ENCODE data around the gene ABCA3. TPM values are rescaled to one million over a fixed set of nuclear protein-coding genes. Genes with fewer than 3 reads are reported as not detected.

Gene ABCA3
- total RNA-seq, 1 experiment from 2014 or later, result 7.6 TPM

- Mint-ChIP-seq H3K27ac (ENCODE audit: unreplicated experiment) (no peak overlapping the region), H3K4me1 (ENCODE audit: low read depth, unreplicated experiment) (no peaks in the 10 kb centered on the region), H3K4me3 (ENCODE audit: low read depth, unreplicated experiment) (no peak overlapping the region), H3K9me3 (ENCODE audit: low read depth, unreplicated experiment) (no peaks in the 10 kb centered on the region), H3K27me3 (ENCODE audit: unreplicated experiment) (peaks cover 6% of the 10 kb centered on the region), H3K36me3 (ENCODE audit: insufficient read depth, unreplicated experiment) (peaks cover 5% of the 10 kb centered on the region)
- DNase-seq, result no peak
- CTCF ChIA-PET, result interaction anchor here (1.2 kb wide), 1 partner anchor 126 kb away, joined by 3 read pairs; no protein-coding TSS in a partner anchor
- no peak for TF ChIP-seq CTCF (IDR thresholded peaks at IDR 0.05; ENCODE audit: unreplicated experiment)
- intact Hi-C loops (cut with micrococcal nuclease; ENCODE audit: unreplicated experiment), result no loop called here
- BruUV-seq (replicated peaks), result no TSS peak
Measured at GRCh38 chr16:2288726-2289125, 51.8 kb downstream of the ABCA3 start.

- Mint-ChIP-seq H3K4me1 (ENCODE audit: low read depth, unreplicated experiment) (no peaks in the 10 kb centered on the region), H3K27ac (ENCODE audit: unreplicated experiment) (no peak overlapping the region), H3K36me3 (ENCODE audit: insufficient read depth, unreplicated experiment) (peaks cover 5% of the 10 kb centered on the region), H3K4me3 (ENCODE audit: low read depth, unreplicated experiment) (no peak overlapping the region), H3K9me3 (ENCODE audit: low read depth, unreplicated experiment) (no peaks in the 10 kb centered on the region), H3K27me3 (ENCODE audit: unreplicated experiment) (peaks cover 13% of the 10 kb centered on the region)
- no peak for DNase-seq
- no peak for TF ChIP-seq CTCF (IDR thresholded peaks at IDR 0.05; ENCODE audit: unreplicated experiment)
- no TSS peak for BruUV-seq (replicated peaks)
- CTCF ChIA-PET, result interaction anchor here (1.2 kb wide), 1 partner anchor 126 kb away, joined by 3 read pairs; no protein-coding TSS in a partner anchor
- intact Hi-C loops (cut with micrococcal nuclease; ENCODE audit: unreplicated experiment), result no loop called here
Measured at GRCh38 chr16:2287916-2288547, 52.5 kb downstream of the ABCA3 start.

DNA sequence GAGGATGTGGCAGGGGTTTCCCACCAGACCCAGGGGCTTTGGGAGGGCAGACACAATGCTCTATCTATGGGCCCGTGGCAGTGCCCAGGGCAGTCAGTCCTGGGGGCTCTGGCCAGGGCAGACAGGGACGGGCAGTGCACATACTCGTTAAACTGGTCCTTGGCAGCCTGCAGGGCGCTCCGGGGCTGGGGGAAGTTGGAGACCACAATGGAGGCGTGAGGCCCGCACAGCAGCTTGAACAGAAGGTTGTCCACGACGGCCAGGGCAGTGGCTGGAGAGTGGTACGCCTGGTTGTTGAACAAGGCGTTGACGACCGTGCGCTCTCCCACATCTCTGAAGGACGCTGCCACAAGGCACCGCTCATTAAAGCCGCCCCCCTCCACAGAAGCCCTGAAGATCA, 54.0 kb downstream of the ABCA3 start:
- no TSS peak for BruUV-seq (replicated peaks)
- no peaks in the 10 kb centered on the region for H3K9me3 Mint-ChIP-seq (ENCODE audit: low read depth, unreplicated experiment)
- H3K4me1 Mint-ChIP-seq (ENCODE audit: low read depth, unreplicated experiment), result no peaks in the 10 kb centered on the region
- no peak for TF ChIP-seq CTCF (IDR thresholded peaks at IDR 0.05; ENCODE audit: unreplicated experiment)
- CTCF ChIA-PET, result no interaction called here
- intact Hi-C loops (cut with micrococcal nuclease; ENCODE audit: unreplicated experiment), result no loop called here
- DNase-seq, result no peak
- no peak overlapping the region for H3K4me3 Mint-ChIP-seq (ENCODE audit: low read depth, unreplicated experiment)
- H3K27ac Mint-ChIP-seq (ENCODE audit: unreplicated experiment), result no peak overlapping the region
- H3K36me3 Mint-ChIP-seq (ENCODE audit: insufficient read depth, unreplicated experiment), result peaks cover 5% of the 10 kb centered on the region
- peaks cover 13% of the 10 kb centered on the region for H3K27me3 Mint-ChIP-seq (ENCODE audit: unreplicated experiment)

DNA sequence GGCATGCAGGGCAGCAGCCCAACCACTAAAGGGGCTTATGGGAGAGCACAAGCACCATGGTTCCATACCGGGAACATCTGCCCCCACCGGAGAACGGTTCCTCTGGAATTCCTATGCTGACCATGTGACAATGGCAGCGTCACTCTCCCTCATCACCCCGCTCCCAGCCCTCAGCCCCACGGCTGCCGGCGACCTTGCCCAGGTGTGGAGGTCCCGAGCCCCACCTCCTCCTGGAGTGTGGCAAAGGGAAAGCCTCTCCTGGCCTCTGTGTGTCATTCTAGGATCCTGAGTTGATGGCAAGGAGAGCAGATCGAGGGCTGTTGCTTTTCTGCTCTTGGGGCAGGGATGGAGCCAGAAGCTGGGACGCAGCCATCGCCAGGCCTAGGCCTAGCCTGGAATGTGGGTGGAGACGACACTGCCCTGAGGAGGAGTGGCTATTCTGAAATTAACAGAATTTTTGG, 54.8 kb downstream of the ABCA3 start:
- Mint-ChIP-seq H3K9me3 (ENCODE audit: low read depth, unreplicated experiment) (no peaks in the 10 kb centered on the region), H3K27ac (ENCODE audit: unreplicated experiment) (no peak overlapping the region), H3K4me3 (ENCODE audit: low read depth, unreplicated experiment) (no peak overlapping the region), H3K4me1 (ENCODE audit: low read depth, unreplicated experiment) (no peaks in the 10 kb centered on the region), H3K36me3 (ENCODE audit: insufficient read depth, unreplicated experiment) (peaks cover 5% of the 10 kb centered on the region), H3K27me3 (ENCODE audit: unreplicated experiment) (peaks cover 13% of the 10 kb centered on the region)
- no peak for TF ChIP-seq CTCF (IDR thresholded peaks at IDR 0.05; ENCODE audit: unreplicated experiment)
- BruUV-seq (replicated peaks), result no TSS peak
- DNase-seq, result no peak
- intact Hi-C loops (cut with micrococcal nuclease; ENCODE audit: unreplicated experiment), result no loop called here
- CTCF ChIA-PET, result no interaction called here
